ENCODE measurements around the gene LYST. TPM values are rescaled to one million over a fixed set of nuclear protein-coding genes. Genes with fewer than 3 reads are reported as not detected.

The LYST gene
- total RNA-seq, 2 experiments from 2014 or later = 4.0 to 8.2 TPM

DNA sequence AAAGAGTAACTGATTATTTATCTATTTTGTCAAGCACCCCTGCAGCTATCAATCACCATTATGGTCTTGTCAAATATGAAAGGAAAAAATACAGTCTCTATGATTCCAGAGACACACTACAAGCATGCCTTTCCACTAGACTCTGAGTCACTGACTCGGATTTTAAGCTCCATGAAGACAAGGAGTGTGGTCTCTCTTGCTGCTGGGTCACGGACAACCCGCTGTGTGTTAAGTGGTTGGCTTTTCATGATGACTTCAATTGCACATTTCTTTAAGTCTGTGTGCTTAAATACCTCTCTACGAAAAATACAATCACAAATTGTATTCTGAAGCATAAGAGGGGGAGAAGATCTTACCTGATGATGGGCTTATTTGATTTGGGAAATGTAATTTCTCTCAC is 203.1 kb downstream of the LYST start:
- CTCF ChIA-PET (ENCODE audit: unreplicated experiment) = no interaction called here
- BruUV-seq (replicated peaks) = no TSS peak
- TF ChIP-seq, protein P1, sequence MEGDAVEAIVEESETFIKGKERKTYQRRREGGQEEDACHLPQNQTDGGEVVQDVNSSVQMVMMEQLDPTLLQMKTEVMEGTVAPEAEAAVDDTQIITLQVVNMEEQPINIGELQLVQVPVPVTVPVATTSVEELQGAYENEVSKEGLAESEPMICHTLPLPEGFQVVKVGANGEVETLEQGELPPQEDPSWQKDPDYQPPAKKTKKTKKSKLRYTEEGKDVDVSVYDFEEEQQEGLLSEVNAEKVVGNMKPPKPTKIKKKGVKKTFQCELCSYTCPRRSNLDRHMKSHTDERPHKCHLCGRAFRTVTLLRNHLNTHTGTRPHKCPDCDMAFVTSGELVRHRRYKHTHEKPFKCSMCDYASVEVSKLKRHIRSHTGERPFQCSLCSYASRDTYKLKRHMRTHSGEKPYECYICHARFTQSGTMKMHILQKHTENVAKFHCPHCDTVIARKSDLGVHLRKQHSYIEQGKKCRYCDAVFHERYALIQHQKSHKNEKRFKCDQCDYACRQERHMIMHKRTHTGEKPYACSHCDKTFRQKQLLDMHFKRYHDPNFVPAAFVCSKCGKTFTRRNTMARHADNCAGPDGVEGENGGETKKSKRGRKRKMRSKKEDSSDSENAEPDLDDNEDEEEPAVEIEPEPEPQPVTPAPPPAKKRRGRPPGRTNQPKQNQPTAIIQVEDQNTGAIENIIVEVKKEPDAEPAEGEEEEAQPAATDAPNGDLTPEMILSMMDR (conservative IDR thresholded peaks at IDR 0.05; ENCODE audit: low read length) = no peak
- no peak for TF ChIP-seq EZH2phosphoT487 (IDR thresholded peaks at IDR 0.05; ENCODE audit: borderline replicate concordance, low read depth, low read length)

DNA sequence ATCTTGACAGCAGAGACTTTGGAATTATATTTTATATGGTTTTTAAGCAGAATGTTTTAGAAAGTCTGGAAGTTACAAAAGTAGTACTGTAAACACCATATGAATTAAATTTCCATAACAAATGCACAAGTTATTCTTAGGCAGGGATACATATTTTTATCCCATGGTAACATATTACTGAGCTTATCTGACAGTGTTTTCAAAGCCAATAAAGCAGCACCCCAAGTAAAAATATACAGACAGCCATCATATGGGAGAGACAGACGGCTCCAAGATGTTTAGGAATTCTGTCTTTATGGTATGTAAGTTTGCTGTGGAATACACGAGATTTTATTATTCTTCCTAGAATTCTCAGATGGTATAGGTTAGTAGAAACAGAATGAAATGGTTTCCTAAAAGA is 205.1 kb downstream of the LYST start:
- ChIA-PET POLR2A (interaction anchor here (0.5 kb wide), 1 partner anchor 15 kb away, joined by 5 read pairs; no protein-coding TSS in a partner anchor), CTCF (ENCODE audit: unreplicated experiment) (no interaction called here)
- no TSS peak for BruUV-seq (replicated peaks)
- Histone ChIP-seq H3K79me2 (ENCODE audit: insufficient read depth, low read depth, low read length) (no peaks in the 10 kb centered on the region), H3K9me2 (ENCODE audit: insufficient read depth, low read length) (no peaks in the 10 kb centered on the region), H4K20me1 (ENCODE audit: insufficient read depth, low read length) (no peaks in the 10 kb centered on the region), H3K4me3 (ENCODE audit: low read depth, low read length, poor library complexity, severe bottlenecking) (no peak overlapping the region), H2AFZ (ENCODE audit: low read length) (no peak overlapping the region), H3K4me1 (ENCODE audit: insufficient read depth, low read length, poor library complexity, severe bottlenecking) (no peaks in the 10 kb centered on the region), H3K9me3 (ENCODE audit: low read length) (no peaks in the 10 kb centered on the region), H3K4me2 (ENCODE audit: low read length) (no peak overlapping the region), H3K36me3 (ENCODE audit: insufficient read depth, low read length) (no peaks in the 10 kb centered on the region), H3K27ac (ENCODE audit: low read depth, low read length, poor library complexity, severe bottlenecking) (no peak overlapping the region)
- DNase-seq (ENCODE audit: low spot score) = no peak
- intact Hi-C loops (cut with micrococcal nuclease; ENCODE audit: unreplicated experiment) = no loop called here
- TF ChIP-seq, protein P1 (conservative IDR thresholded peaks at IDR 0.05; ENCODE audit: low read length) = no peak
- TF ChIP-seq EZH2phosphoT487 (IDR thresholded peaks at IDR 0.05; ENCODE audit: borderline replicate concordance, low read depth, low read length) = no peak

More for the DNA sequence above, 203.1 kb downstream of the LYST start:
- Histone ChIP-seq H3K4me1 (ENCODE audit: insufficient read depth, low read length, poor library complexity, severe bottlenecking) (no peaks in the 10 kb centered on the region), H3K9me2 (ENCODE audit: insufficient read depth, low read length) (no peaks in the 10 kb centered on the region), H3K4me2 (ENCODE audit: low read length) (no peak overlapping the region), H3K4me3 (ENCODE audit: low read depth, low read length, poor library complexity, severe bottlenecking) (no peak overlapping the region), H2AFZ (ENCODE audit: low read length) (no peak overlapping the region), H3K36me3 (ENCODE audit: insufficient read depth, low read length) (no peaks in the 10 kb centered on the region), H4K20me1 (ENCODE audit: insufficient read depth, low read length) (no peaks in the 10 kb centered on the region), H3K27ac (ENCODE audit: low read depth, low read length, poor library complexity, severe bottlenecking) (no peak overlapping the region), H3K9me3 (ENCODE audit: low read length) (no peaks in the 10 kb centered on the region), H3K79me2 (ENCODE audit: insufficient read depth, low read depth, low read length) (no peaks in the 10 kb centered on the region)
- intact Hi-C loops (cut with micrococcal nuclease; ENCODE audit: unreplicated experiment) = no loop called here
- DNase-seq (ENCODE audit: low spot score) = no peak
- POLR2A ChIA-PET = no interaction called here

DNA sequence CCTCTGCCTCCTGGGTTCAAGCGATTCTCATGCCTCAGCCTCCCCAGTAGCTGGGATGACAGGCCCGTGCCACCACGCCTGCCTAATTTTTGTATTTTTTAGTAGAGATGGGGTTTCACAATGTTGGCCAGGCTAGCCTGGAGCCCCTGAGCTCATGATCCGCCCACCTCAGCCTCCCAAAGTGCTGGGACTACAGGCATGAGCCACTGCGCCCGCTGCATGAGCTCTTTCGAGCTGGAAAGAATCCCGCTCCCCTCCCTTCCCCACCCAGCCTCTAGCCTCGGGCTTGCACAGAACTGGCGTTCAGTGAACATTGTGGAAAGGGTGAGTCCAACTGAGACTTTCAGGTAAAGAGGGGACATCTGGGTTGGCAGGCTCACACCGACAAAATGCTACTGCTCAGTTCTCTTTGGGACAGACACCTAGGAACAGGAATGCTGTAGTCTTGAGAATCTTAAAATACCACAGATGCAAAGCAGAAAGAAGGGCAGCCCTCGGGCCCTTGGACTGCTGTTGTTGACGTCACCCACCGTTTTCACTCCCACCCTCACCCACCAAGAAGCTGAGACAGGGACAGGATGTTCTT is 207.4 kb downstream of the LYST start:
- H3K9me2 ChIP-seq (ENCODE audit: insufficient read depth, low read length) = no peaks in the 10 kb centered on the region
- no peaks in the 10 kb centered on the region for H3K36me3 ChIP-seq (ENCODE audit: insufficient read depth, low read length)
- no peaks in the 10 kb centered on the region for H4K20me1 ChIP-seq (ENCODE audit: insufficient read depth, low read length)
- no peaks in the 10 kb centered on the region for H3K79me2 ChIP-seq (ENCODE audit: insufficient read depth, low read depth, low read length)
- no TSS peak for BruUV-seq (replicated peaks)
- H3K27ac ChIP-seq (ENCODE audit: low read depth, low read length, poor library complexity, severe bottlenecking) = no peak overlapping the region
- CTCF ChIA-PET (ENCODE audit: unreplicated experiment) = no interaction called here
- H3K4me1 ChIP-seq (ENCODE audit: insufficient read depth, low read length, poor library complexity, severe bottlenecking) = no peaks in the 10 kb centered on the region
- TF ChIP-seq, protein P1 (conservative IDR thresholded peaks at IDR 0.05; ENCODE audit: low read length) = no peak
- no peak for TF ChIP-seq EZH2phosphoT487 (IDR thresholded peaks at IDR 0.05; ENCODE audit: borderline replicate concordance, low read depth, low read length)
- no peak overlapping the region for H2AFZ ChIP-seq (ENCODE audit: low read length)
- H3K9me3 ChIP-seq (ENCODE audit: low read length) = no peaks in the 10 kb centered on the region
- no peak overlapping the region for H3K4me3 ChIP-seq (ENCODE audit: low read depth, low read length, poor library complexity, severe bottlenecking)
- no peak overlapping the region for H3K4me2 ChIP-seq (ENCODE audit: low read length)
- DNase-seq (ENCODE audit: low spot score) = no peak
- POLR2A ChIA-PET = interaction anchor here (0.6 to 1.7 kb wide), 4 partner anchors 17 to 194 kb away, joined by 3 to 9 read pairs (median 3); no protein-coding TSS in a partner anchor
- intact Hi-C loops (cut with micrococcal nuclease; ENCODE audit: unreplicated experiment) = no loop called here

Data from OCI-LY7 (cell line).